Stimulated activated naive CD8-positive, alpha-beta T cell treated with anti-CD3 and anti-CD28 coated beads, Interleukin-15, amount 100 ng/mL, for 72 hours (primary cell): ENCODE measurements around the gene CLEC2B.

Source experiments
- ATAC-seq: fragments of 150-1000 bp; cut with Tn5 transposase; 2 replicates; pipeline ENCODE4 v1.10.0; 2021; ENCODE audit warnings: mild to moderate bottlenecking, moderate library complexity
- DNase-seq, 2 donors: peaks; one replicate each; pipeline ENCODE4 v3.0.0; 2021 to 2022
- H3K27ac Mint-ChIP-seq, 2 donors: one replicate each; pipeline ENCODE4 v1.8.0; 2022; ENCODE audit warnings: mild to moderate bottlenecking in 2 of 2, mixed read lengths in 2 of 2, moderate library complexity in 2 of 2
- H3K27me3 Mint-ChIP-seq: one replicate; pipeline ENCODE4 v1.8.0; 2022; ENCODE audit warnings: mixed read lengths
- H3K4me1 Mint-ChIP-seq: one replicate; pipeline ENCODE4 v1.8.0; 2022; ENCODE audit warnings: mild to moderate bottlenecking, mixed read lengths
- H3K4me3 Mint-ChIP-seq, 2 donors: one replicate each; pipeline ENCODE4 v1.8.0; 2022; ENCODE audit warnings: mild to moderate bottlenecking in 2 of 2, mixed read lengths in 2 of 2, moderate library complexity in 1 of 2
- H3K9me3 Mint-ChIP-seq, 2 donors: one replicate each; pipeline ENCODE4 v1.8.0; 2022; ENCODE audit warnings: mixed read lengths in 2 of 2

The CLEC2B gene

DNA sequence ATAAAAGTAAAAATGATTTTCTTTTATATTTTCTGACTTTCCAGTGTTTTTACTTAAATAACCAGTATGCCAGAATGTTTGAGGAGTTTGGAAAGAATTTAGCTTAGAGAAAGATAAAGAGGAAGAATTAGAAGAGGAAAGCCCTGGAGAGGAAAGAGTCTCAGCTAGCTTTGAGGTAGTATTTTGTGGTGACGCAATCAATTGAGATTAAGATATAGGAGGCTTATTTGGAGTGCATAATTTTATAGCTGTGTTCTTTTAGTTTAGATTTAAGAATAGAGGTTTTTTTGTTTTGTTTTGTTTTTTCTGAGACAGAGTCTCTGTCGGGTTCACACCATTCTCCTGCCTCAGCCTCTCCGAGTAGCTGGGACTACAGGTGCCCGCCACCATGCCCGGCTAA, 18.1 kb downstream of the CLEC2B start:
- H3K4me3 Mint-ChIP-seq, result no peak overlapping the region
- H3K27ac Mint-ChIP-seq, result no peak overlapping the region
- H3K27me3 Mint-ChIP-seq, result no peaks in the 10 kb centered on the region
- peaks cover 33% of the 10 kb centered on the region for H3K4me1 Mint-ChIP-seq
- ATAC-seq (no peak), DNase-seq (no peak)
- peaks cover 14 to 28% of the 10 kb centered on the region in 2 donors for H3K9me3 Mint-ChIP-seq

DNA sequence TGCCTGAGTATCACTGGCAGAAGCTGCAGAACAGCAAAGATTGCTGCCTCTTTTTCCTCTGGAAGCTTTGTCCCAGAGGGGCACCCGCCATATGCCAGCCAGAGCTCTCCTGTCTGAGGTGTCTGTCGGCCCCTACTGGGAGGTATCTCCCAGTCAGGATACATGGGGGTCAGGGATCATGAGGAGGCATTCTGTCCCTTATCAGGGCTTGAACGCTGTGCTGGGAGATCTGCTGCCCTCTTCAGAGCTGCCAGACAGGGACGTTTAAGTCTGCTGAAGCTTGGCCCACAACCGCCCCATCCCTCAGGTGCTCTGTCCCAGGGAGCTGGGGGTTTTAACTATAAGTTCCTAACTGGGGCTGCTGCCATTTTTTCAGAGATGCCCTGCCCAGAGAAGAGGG, 20.3 kb downstream of the CLEC2B start:
- ATAC-seq (no peak), DNase-seq (no peak)
- peaks cover 14 to 29% of the 10 kb centered on the region in 2 donors for H3K9me3 Mint-ChIP-seq
- H3K4me3 Mint-ChIP-seq, result no peak overlapping the region
- no peaks in the 10 kb centered on the region for H3K27me3 Mint-ChIP-seq
- peaks cover 15% of the 10 kb centered on the region for H3K4me1 Mint-ChIP-seq
- no peak overlapping the region for H3K27ac Mint-ChIP-seq

GRCh38 chr12:9843407-9843806, 25.7 kb downstream of the CLEC2B start:
- Mint-ChIP-seq H3K4me3 (no peak overlapping the region), H3K9me3 (peaks cover 14 to 25% of the 10 kb centered on the region in 2 donors), H3K27me3 (no peaks in the 10 kb centered on the region), H3K4me1 (no peaks in the 10 kb centered on the region), H3K27ac (no peak overlapping the region)
- ATAC-seq, result no peak
- DNase-seq, result no peak

DNA sequence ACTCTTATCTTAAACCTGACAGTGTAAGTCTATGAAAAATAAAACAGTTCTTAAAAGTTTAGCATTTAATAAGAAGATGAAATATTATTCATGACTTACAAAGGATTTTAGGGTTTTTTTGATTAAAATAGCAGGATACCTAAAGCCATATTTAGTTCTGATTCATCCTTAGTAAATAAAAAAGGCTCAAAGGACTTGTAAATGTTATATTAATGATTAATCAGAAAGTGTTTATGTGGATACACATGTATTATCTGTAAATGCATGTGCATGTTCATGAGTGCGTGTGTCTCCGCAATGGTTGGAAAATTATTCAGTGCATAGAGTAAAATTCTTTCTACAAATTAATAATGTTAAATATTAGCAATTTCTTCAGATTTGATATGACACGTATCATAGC, 37.4 kb downstream of the CLEC2B start:
- no peaks in the 10 kb centered on the region for H3K27me3 Mint-ChIP-seq
- DNase-seq, result no peak
- no peak for ATAC-seq
- peaks cover 0 to under 1% of the 10 kb centered on the region in 2 donors for H3K9me3 Mint-ChIP-seq
- H3K4me1 Mint-ChIP-seq, result no peaks in the 10 kb centered on the region
- no peak overlapping the region for H3K4me3 Mint-ChIP-seq
- H3K27ac Mint-ChIP-seq, result no peak overlapping the region

- Mint-ChIP-seq H3K4me3 (no peak overlapping the region), H3K4me1 (no peaks in the 10 kb centered on the region), H3K9me3 (peaks cover 0 to 5% of the 10 kb centered on the region in 2 donors), H3K27ac (no peak overlapping the region), H3K27me3 (no peaks in the 10 kb centered on the region)
- DNase-seq, result no peak
- no peak for ATAC-seq
These were observed 39.2 kb downstream of the CLEC2B start for GRCh38 chr12:9829982-9830381.

DNA sequence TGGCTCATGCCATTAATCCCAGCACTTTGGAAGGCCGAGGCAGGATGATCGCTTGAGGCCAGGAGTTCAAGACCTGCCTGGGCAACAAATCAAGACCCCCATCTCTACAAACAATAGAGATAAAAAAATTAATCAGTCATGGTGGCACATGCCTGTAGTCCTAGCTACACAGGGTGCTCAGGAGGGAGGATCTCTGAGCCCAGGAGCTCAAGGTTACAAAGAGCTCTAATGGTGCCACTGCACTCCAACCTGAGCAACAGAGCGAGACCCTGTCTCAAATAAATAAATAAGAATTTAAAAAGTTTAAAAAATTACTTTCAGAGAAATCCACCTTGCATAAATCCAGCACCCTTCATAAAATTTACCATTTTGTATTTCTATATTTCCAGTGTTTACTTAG, 39.7 kb downstream of the CLEC2B start:
- Mint-ChIP-seq H3K27me3 (no peaks in the 10 kb centered on the region), H3K4me1 (no peaks in the 10 kb centered on the region), H3K4me3 (no peak overlapping the region), H3K27ac (no peak overlapping the region), H3K9me3 (peaks cover 0 to 5% of the 10 kb centered on the region in 2 donors)
- ATAC-seq, result no peak
- no peak for DNase-seq

DNA sequence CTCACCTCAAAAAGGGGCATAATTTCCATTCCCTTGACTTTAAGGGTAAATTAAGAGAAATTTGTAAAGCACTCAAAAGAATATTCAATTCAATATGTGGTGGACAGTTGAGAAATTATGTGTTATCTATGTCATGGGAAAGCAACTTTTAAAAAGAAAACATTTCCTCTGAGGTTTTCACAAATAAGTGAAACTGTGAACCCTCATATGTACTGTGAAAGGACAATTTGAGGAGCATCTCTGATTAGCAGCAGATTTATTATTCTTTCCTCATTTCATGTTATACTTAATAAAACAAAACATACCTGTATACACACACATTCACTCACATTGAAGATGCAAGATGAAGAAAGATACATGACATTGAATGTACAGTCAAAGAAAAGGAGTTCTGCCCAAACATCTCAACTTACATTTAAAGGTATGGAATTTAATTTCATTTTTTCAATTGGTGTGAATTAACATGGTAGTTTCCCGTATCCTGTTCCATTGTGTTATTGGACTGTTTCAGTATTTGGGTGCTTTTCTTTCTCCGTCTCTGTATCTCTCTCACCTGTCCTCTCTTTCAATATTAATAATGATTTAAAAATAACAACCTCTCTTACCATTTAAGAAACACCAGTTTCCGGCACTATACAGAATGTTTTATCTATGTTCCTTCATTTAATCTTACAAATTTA, 41.8 kb downstream of the CLEC2B start, which contains the start of gene KLRF1:
KLRF1 (plus strand) TSS at position 273 of the 680 bp plus-strand sequence; CDS start at position 337, 64 bp downstream.
- no peak for ATAC-seq
- DNase-seq, result no peak
- peaks cover 5 to 13% of the 10 kb centered on the region in 2 donors for H3K9me3 Mint-ChIP-seq
- H3K4me1 Mint-ChIP-seq, result no peaks in the 10 kb centered on the region
- H3K27ac Mint-ChIP-seq, result no peak within 1 kb of the TSS
- H3K27me3 Mint-ChIP-seq, result peaks cover 13% of the 10 kb centered on the region
- no peak within 1 kb of the TSS for H3K4me3 Mint-ChIP-seq

GRCh38 chr12:9820281-9820930, 48.7 kb downstream of the CLEC2B start:
- H3K4me3 Mint-ChIP-seq, result no peak overlapping the region
- H3K9me3 Mint-ChIP-seq, result peaks cover 0 to 13% of the 10 kb centered on the region in 2 donors
- peak overlapping the region in 1 of 2 donors; percentile 56 for H3K27ac Mint-ChIP-seq
- peaks cover 12% of the 10 kb centered on the region for H3K4me1 Mint-ChIP-seq
- peaks cover 25% of the 10 kb centered on the region for H3K27me3 Mint-ChIP-seq
- no peak for ATAC-seq
- no peak for DNase-seq

DNA sequence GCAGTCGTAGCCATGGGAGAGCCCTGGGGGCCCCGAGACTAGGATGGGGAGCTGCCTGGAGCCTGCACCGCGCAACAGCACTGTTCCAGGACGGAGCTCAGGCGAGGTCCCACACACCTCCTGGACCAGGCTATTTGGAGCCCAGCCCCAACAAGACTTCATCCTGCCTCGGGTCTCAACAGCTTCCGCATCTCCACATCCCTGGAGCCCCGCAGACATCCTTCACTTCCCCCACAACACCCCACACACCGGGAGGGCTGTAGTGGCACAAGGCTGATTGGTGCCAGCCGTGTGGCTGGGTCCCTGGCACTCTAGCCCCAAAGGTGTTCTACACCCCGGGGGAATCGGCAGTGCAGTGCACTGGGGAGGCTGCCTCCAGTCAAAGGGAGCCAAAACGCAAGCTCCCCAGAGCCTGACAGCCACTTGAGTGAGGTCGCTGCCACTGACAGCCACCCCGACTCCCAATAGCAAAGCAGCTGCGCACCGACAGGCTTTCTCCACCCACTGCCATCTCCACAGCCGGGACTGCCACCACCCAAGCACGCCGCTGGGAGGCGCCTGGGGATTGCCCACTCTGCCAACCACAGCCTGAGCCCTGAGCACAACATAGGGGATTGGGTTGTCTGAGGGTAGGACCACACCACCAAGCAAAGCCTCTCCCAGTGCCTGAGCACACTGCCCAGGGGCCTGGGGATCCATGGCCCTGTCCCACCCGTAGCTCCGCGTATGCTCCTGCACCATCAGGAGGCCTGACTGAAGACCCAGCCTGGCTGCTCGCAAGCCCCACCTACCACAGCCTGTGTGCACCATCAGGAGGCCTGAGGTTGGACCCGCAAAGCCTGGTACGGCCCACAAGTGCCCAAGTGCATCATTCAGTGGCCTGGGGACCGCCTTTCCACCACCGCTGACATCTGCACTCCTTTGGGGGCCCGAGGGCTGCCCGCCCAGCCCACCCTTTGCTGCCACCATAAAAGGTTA, 55.0 kb downstream of the CLEC2B start:
- Mint-ChIP-seq H3K4me3 (peak overlapping the region; percentile 95 to 98), H3K27me3 (peaks cover 7% of the 10 kb centered on the region), H3K9me3 (no peaks in the 10 kb centered on the region), H3K4me1 (peaks cover 31% of the 10 kb centered on the region), H3K27ac (peak overlapping the region; percentile 9 to 97)
- ATAC-seq (peak; percentile 98), DNase-seq (peak; percentile 94 to 95)

- peaks cover 27% of the 10 kb centered on the region for H3K4me1 Mint-ChIP-seq
- no peaks in the 10 kb centered on the region for H3K9me3 Mint-ChIP-seq
- peaks cover 7% of the 10 kb centered on the region for H3K27me3 Mint-ChIP-seq
- ATAC-seq (no peak), DNase-seq (no peak)
- H3K27ac Mint-ChIP-seq, result no peak overlapping the region
- H3K4me3 Mint-ChIP-seq, result no peak overlapping the region
These were observed 57.5 kb downstream of the CLEC2B start for GRCh38 chr12:9811621-9812020.

- ATAC-seq (no peak), DNase-seq (no peak)
- no peaks in the 10 kb centered on the region for H3K9me3 Mint-ChIP-seq
- peaks cover 27% of the 10 kb centered on the region for H3K4me1 Mint-ChIP-seq
- H3K27me3 Mint-ChIP-seq, result peaks cover 7% of the 10 kb centered on the region
- no peak overlapping the region for H3K4me3 Mint-ChIP-seq
- no peak overlapping the region for H3K27ac Mint-ChIP-seq
These were observed 58.5 kb downstream of the CLEC2B start for GRCh38 chr12:9810671-9811070.

DNA sequence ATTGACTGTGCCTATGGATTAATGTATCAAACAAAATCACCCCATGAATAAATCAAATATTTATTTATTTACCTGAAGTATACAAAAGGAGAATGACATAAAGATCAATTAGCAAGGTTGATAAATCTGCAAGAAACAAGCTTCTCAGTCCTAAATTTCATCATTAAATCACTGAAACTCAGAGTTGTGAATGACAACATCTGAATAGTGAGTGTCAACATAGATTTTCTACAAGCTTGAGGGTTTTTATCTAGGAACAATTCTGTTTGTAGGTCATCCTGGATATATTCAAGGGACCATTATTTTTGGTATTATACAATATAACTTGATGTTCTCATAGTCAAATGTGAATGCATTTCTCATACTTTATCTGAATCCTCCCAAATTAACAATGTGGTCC, 59.3 kb downstream of the CLEC2B start:
- Mint-ChIP-seq H3K27me3 (peaks cover 7% of the 10 kb centered on the region), H3K27ac (no peak overlapping the region), H3K9me3 (no peaks in the 10 kb centered on the region), H3K4me1 (peaks cover 27% of the 10 kb centered on the region), H3K4me3 (no peak overlapping the region)
- no peak for DNase-seq
- no peak for ATAC-seq

DNA sequence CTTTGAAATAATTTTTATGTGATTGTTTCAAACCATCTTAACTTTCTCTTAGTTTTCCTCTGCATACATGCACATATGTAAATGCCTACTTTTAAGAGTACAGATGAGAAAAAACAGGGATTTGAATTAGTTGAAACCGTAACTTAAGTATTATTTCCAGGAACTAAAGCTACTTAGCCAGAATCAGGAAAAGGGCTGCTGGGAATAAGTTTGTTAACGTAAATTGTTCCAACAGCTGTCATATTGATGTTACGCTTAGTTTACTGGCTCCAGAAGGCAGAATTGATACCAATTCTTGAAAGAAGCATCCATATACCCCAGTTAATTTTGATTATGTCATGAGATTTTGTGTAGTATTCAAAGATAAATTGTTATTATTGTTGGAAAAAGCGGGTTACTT, 59.8 kb downstream of the CLEC2B start:
- peaks cover 7% of the 10 kb centered on the region for H3K27me3 Mint-ChIP-seq
- no peak for ATAC-seq
- no peaks in the 10 kb centered on the region for H3K9me3 Mint-ChIP-seq
- no peak for DNase-seq
- no peak overlapping the region for H3K27ac Mint-ChIP-seq
- H3K4me1 Mint-ChIP-seq, result peaks cover 25% of the 10 kb centered on the region
- no peak overlapping the region for H3K4me3 Mint-ChIP-seq

DNA sequence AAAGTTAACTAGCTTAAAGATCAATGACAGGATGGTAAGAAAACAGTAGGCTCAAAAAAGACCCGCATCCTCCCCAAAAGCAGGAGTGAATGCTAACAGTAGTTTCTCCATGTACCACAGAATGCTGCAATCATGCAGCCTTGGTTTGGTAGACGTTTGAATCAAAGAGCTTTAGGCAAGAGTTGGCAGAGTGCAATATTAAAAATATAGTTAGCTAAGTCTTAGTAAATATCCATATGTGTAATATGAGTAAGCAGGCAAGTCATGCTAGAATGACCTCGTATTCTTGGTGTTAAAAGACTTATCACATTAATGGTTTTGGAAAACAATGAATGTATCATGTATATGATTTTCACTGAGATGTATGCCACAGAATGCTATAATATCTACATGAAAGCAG, 60.6 kb downstream of the CLEC2B start:
- peaks cover 7% of the 10 kb centered on the region for H3K27me3 Mint-ChIP-seq
- H3K27ac Mint-ChIP-seq, result no peak overlapping the region
- peaks cover 17% of the 10 kb centered on the region for H3K4me1 Mint-ChIP-seq
- ATAC-seq (no peak), DNase-seq (no peak)
- H3K9me3 Mint-ChIP-seq, result no peaks in the 10 kb centered on the region
- H3K4me3 Mint-ChIP-seq, result no peak overlapping the region

GRCh38 chr12:9806714-9807113, 62.4 kb downstream of the CLEC2B start:
- H3K9me3 Mint-ChIP-seq, result no peaks in the 10 kb centered on the region
- H3K27me3 Mint-ChIP-seq, result peaks cover 7% of the 10 kb centered on the region
- DNase-seq, result no peak
- ATAC-seq, result no peak
- peaks cover 13% of the 10 kb centered on the region for H3K4me1 Mint-ChIP-seq
- H3K4me3 Mint-ChIP-seq, result no peak overlapping the region
- no peak overlapping the region for H3K27ac Mint-ChIP-seq
